HCT116 (cell line): ENCODE results near the gene RPS16. TPM values are rescaled to one million over a fixed set of nuclear protein-coding genes. Genes with fewer than 3 reads are reported as not detected.

ENCODE experiments used
- ATAC-seq: fragments of 200-7000 bp; cut with Tn5 transposase; 2 replicates; pipeline ENCODE4 v1.9.1; 2020; ENCODE audit warnings: mild to moderate bottlenecking, moderate library complexity
- BruUV-seq: library from RNA; stranded (reverse); fragments of 400-500 nt; replicated peaks from 2 replicates; lab custom pipeline; 2021; lab: Mats Ljungman, UMichigan
- CTCF ChIA-PET: fragments of 300-600 bp; sonication (Branson Sonifier 250); formaldehyde crosslinking; loops from one replicate; lab custom pipeline; 2021; ENCODE audit warnings: antibody characterized with exemption; lab: Charles Lee
- POLR2A ChIA-PET: fragments of 300-600, 350-600 bp; sonication (Branson Sonifier 250); formaldehyde crosslinking; loops from one replicate; lab custom pipeline; 2021; ENCODE audit warnings: antibody characterized with exemption; lab: Charles Lee
- RAD21 ChIA-PET, 2 experiments: fragments of 300-600 bp; sonication (Branson Sonifier 250); formaldehyde crosslinking; loops; one replicate each; lab custom pipeline; 2023; ENCODE audit warnings: low total read pairs in 2 of 2; ENCODE audit not compliant: uncharacterized antibody in 2 of 2, unreplicated experiment in 2 of 2, low non-redundant PET in 1 of 2; lab: Charles Lee
- DNase-seq: peaks from one replicate; pipeline ENCODE4 v3.0.0-alpha.2; 2010; ENCODE audit warnings: low read depth, low spot score
- H2AFZ ChIP-seq: fragments of 200-600 bp; shearing (Covaris generic), sonication (generic); 2 replicates; pipeline ENCODE4 v1.6.1; 2017; ENCODE audit warnings: low read depth, mixed run types, mixed read lengths, antibody characterized with exemption, low read length; ENCODE audit not compliant: poor library complexity, severe bottlenecking
- H3K27ac ChIP-seq: 2 replicates; pipeline ENCODE4 v1.5.1; 2012; ENCODE audit warnings: low read depth, low read length
- H3K27me3 ChIP-seq: fragments of 200-600 bp; sonication (generic); 2 replicates; pipeline ENCODE4 v1.6.1; 2016; ENCODE audit warnings: mixed run types, low read length, mixed read lengths; ENCODE audit not compliant: insufficient read depth
- H3K36me3 ChIP-seq, 2 experiments: fragments of 200-500 bp in 1 of 2; fragments of 200-600 bp in 1 of 2; sonication (Bioruptor generic) in 1 of 2; sonication (generic) in 1 of 2; 2 replicates each; pipeline versions ENCODE4 v1.5.1 to v1.6.1; 2014 to 2016; ENCODE audit warnings: low read length in 2 of 2, inconsistent platforms in 1 of 2, mixed read lengths in 1 of 2, mixed run types in 1 of 2; ENCODE audit not compliant: insufficient read depth in 2 of 2, control insufficient read depth in 1 of 2
- H3K4me1 ChIP-seq, 2 experiments: fragments of 200-600 bp in 1 of 2; sonication (generic) in 1 of 2; 2 replicates each; pipeline versions ENCODE4 v1.5.1 to v1.6.1; 2012 to 2017; ENCODE audit warnings: low read length in 2 of 2, inconsistent platforms in 1 of 2, mild to moderate bottlenecking in 1 of 2, mixed read lengths in 1 of 2, mixed run types in 1 of 2, moderate library complexity in 1 of 2; ENCODE audit not compliant: insufficient read depth in 2 of 2, control insufficient read depth in 1 of 2
- H3K4me2 ChIP-seq: fragments of 200-600 bp; sonication (generic); 2 replicates; pipeline ENCODE4 v1.6.1; 2017; ENCODE audit warnings: mixed run types, low read length, mixed read lengths
- H3K4me3 ChIP-seq, 2 experiments: fragments of 200-600 bp in 1 of 2; sonication (generic) in 1 of 2; replicated peaks in 1 of 2; 2 replicates each; pipeline ENCODE4 v1.5.1; 2011 to 2016; ENCODE audit warnings: low read length in 2 of 2, control low read depth in 1 of 2, low read depth in 1 of 2, mild to moderate bottlenecking in 1 of 2, mixed read lengths in 1 of 2, mixed run types in 1 of 2
- H3K79me2 ChIP-seq: fragments of 200-600 bp; sonication (generic); 2 replicates; pipeline ENCODE4 v1.6.1; 2017; ENCODE audit warnings: mild to moderate bottlenecking, mixed run types, low read length, moderate library complexity, mixed read lengths; ENCODE audit not compliant: insufficient read depth
- H3K9ac ChIP-seq: fragments of 200-600 bp; sonication (generic); 2 replicates; pipeline ENCODE4 v1.6.1; 2016; ENCODE audit warnings: low read length, mixed read lengths
- H3K9me2 ChIP-seq: fragments of 200-600 bp; sonication (generic), shearing (Covaris generic); 2 replicates; pipeline ENCODE4 v1.6.1; 2017; ENCODE audit warnings: mixed run types, mild to moderate bottlenecking, moderate library complexity; ENCODE audit not compliant: insufficient read depth
- H3K9me3 ChIP-seq, 2 experiments: fragments of 200-500 bp in 1 of 2; fragments of 200-600 bp in 1 of 2; sonication (Bioruptor generic) in 1 of 2; sonication (generic) in 1 of 2; 2 replicates each; pipeline ENCODE4 v1.6.1; 2014 to 2017; ENCODE audit warnings: low read length in 2 of 2, mixed read lengths in 2 of 2, inconsistent platforms in 1 of 2, low read depth in 1 of 2, mild to moderate bottlenecking in 1 of 2, mixed run types in 1 of 2, moderate library complexity in 1 of 2; ENCODE audit not compliant: control insufficient read depth in 1 of 2, insufficient read depth in 1 of 2
- H4K20me1 ChIP-seq: fragments of 200-600 bp; sonication (generic), shearing (Covaris generic); 2 replicates; pipeline ENCODE4 v1.6.1; 2017; ENCODE audit warnings: mixed run types, mild to moderate bottlenecking, moderate library complexity; ENCODE audit not compliant: insufficient read depth
- CBX3 ChIP-seq: IDR thresholded peaks from 2 replicates; pipeline ENCODE4 v1.6.1; 2012; ENCODE audit warnings: low read depth
- EGR1 ChIP-seq: IDR thresholded peaks from 2 replicates; pipeline ENCODE4 v1.6.1; 2012; ENCODE audit warnings: low read depth
- EZH2phosphoT487 ChIP-seq: fragments of 200-600 bp; IDR thresholded peaks from 2 replicates; pipeline ENCODE4 v1.6.1; 2018; ENCODE audit warnings: antibody characterized with exemption, borderline replicate concordance
- JUND ChIP-seq: IDR thresholded peaks from 2 replicates; pipeline ENCODE4 v1.6.1; 2012
- POLR2A ChIP-seq: IDR thresholded peaks from 2 replicates; pipeline ENCODE4 v1.7.0; 2011; ENCODE audit warnings: borderline replicate concordance; ENCODE audit not compliant: insufficient read depth, insufficient read length; ENCODE audit errors: extremely low read depth
- POLR2AphosphoS5 ChIP-seq: IDR thresholded peaks from 2 replicates; pipeline ENCODE4 v1.6.1; 2011; ENCODE audit warnings: mild to moderate bottlenecking, low read depth, low read length, moderate library complexity
- RAD21 ChIP-seq: IDR thresholded peaks from 2 replicates; pipeline ENCODE4 v1.6.1; 2012; ENCODE audit warnings: low read depth, mild to moderate bottlenecking
- SIN3A ChIP-seq: IDR thresholded peaks from 2 replicates; pipeline ENCODE4 v1.6.1; 2012; ENCODE audit warnings: low read depth
- SP1 ChIP-seq: IDR thresholded peaks from 2 replicates; pipeline ENCODE4 v1.6.1; 2012; ENCODE audit warnings: low read depth
- TCF7L2 ChIP-seq: IDR thresholded peaks from 2 replicates; pipeline ENCODE4 v1.7.0; 2011; ENCODE audit warnings: borderline replicate concordance, inconsistent platforms; ENCODE audit not compliant: insufficient read depth, insufficient read length; ENCODE audit errors: extremely low read depth
- intact Hi-C: fragments of 100-400 bp; cut with micrococcal nuclease; formaldehyde crosslinking; loops from 2 replicates; pipeline ENCODE4 v1.10.0; 2022
- total RNA-seq: library from RNA; stranded (reverse); gene quantifications from one replicate; pipeline ENCODE4 v1.2.1, GENCODE V29; 2021; ENCODE audit not compliant: unreplicated experiment
- TF ChIP-seq, protein P1 (sequence below): IDR thresholded peaks from 2 replicates; pipeline ENCODE4 v1.6.1; 2012
- TF ChIP-seq, protein P2 (sequence below): IDR thresholded peaks from 2 replicates; pipeline ENCODE4 v1.6.1; 2012; ENCODE audit warnings: low read depth
- TF ChIP-seq, protein P3 (sequence below): IDR thresholded peaks from 2 replicates; pipeline ENCODE4 v1.6.1; 2011; ENCODE audit warnings: mild to moderate bottlenecking, low read length, moderate library complexity; ENCODE audit not compliant: insufficient replicate concordance; ENCODE audit errors: extremely low read depth

The RPS16 gene
- total RNA-seq, 1 experiment from 2014 or later = 3,365 TPM

DNA sequence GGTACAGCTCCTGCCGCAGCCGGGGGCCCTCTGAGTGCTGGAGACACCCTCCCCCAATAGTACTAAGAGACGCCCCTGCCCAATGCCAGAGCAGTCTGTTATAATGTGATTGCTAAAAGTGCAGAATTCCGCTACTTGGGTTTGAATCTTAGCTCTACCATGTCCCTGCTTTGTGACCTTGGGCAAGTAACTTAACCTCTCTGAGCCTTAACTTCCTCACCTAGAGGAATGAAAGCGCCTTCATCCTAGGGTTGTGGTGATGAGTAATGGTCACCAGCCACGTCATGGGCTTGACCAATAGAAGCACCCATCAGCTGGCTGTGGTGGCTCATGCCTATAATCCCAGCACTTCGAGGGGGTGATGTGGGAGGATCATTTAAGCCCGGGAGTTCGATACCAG lies 16.7 kb downstream of the RPS16 start:
- ChIA-PET RAD21 (no interaction called here), POLR2A (interaction anchor here (1.3 to 3.4 kb wide), 3 partner anchors 8 to 17 kb away, joined by 3 to 17 read pairs (median 7); partner anchors contain the start of gene RPS16), CTCF (no interaction called here)
- no peak overlapping the region for H3K4me3 ChIP-seq
- H3K36me3 ChIP-seq = 0 out of 4 replicates have a peak, but pooled peaks cover 0 to 4% of the 10 kb centered on the region in 2 experiments
- H3K4me1 ChIP-seq = peaks cover 3 to 8% of the 10 kb centered on the region in 2 experiments; a peak in 3 of 4 replicates
- intact Hi-C loops = no loop called here
- no peaks in the 10 kb centered on the region for H4K20me1 ChIP-seq
- no TSS peak for BruUV-seq
- H3K27me3 ChIP-seq = no peaks in the 10 kb centered on the region
- no peak for TF ChIP-seq EZH2phosphoT487
- no peak for TF ChIP-seq EGR1
- TF ChIP-seq SIN3A = no peak
- no peak for TF ChIP-seq POLR2AphosphoS5
- TF ChIP-seq JUND = no peak
- no peak for TF ChIP-seq SP1
- TF ChIP-seq, protein P1, sequence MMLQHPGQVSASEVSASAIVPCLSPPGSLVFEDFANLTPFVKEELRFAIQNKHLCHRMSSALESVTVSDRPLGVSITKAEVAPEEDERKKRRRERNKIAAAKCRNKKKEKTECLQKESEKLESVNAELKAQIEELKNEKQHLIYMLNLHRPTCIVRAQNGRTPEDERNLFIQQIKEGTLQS = no peak
- no peak for TF ChIP-seq CBX3
- no peak for TF ChIP-seq RAD21
- TF ChIP-seq, protein P2, sequence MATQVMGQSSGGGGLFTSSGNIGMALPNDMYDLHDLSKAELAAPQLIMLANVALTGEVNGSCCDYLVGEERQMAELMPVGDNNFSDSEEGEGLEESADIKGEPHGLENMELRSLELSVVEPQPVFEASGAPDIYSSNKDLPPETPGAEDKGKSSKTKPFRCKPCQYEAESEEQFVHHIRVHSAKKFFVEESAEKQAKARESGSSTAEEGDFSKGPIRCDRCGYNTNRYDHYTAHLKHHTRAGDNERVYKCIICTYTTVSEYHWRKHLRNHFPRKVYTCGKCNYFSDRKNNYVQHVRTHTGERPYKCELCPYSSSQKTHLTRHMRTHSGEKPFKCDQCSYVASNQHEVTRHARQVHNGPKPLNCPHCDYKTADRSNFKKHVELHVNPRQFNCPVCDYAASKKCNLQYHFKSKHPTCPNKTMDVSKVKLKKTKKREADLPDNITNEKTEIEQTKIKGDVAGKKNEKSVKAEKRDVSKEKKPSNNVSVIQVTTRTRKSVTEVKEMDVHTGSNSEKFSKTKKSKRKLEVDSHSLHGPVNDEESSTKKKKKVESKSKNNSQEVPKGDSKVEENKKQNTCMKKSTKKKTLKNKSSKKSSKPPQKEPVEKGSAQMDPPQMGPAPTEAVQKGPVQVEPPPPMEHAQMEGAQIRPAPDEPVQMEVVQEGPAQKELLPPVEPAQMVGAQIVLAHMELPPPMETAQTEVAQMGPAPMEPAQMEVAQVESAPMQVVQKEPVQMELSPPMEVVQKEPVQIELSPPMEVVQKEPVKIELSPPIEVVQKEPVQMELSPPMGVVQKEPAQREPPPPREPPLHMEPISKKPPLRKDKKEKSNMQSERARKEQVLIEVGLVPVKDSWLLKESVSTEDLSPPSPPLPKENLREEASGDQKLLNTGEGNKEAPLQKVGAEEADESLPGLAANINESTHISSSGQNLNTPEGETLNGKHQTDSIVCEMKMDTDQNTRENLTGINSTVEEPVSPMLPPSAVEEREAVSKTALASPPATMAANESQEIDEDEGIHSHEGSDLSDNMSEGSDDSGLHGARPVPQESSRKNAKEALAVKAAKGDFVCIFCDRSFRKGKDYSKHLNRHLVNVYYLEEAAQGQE = no peak
- TF ChIP-seq, protein P3, sequence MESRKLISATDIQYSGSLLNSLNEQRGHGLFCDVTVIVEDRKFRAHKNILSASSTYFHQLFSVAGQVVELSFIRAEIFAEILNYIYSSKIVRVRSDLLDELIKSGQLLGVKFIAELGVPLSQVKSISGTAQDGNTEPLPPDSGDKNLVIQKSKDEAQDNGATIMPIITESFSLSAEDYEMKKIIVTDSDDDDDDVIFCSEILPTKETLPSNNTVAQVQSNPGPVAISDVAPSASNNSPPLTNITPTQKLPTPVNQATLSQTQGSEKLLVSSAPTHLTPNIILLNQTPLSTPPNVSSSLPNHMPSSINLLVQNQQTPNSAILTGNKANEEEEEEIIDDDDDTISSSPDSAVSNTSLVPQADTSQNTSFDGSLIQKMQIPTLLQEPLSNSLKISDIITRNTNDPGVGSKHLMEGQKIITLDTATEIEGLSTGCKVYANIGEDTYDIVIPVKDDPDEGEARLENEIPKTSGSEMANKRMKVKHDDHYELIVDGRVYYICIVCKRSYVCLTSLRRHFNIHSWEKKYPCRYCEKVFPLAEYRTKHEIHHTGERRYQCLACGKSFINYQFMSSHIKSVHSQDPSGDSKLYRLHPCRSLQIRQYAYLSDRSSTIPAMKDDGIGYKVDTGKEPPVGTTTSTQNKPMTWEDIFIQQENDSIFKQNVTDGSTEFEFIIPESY = no peak
- TF ChIP-seq POLR2A = no peak
- no peak for TF ChIP-seq TCF7L2
- H3K9ac ChIP-seq = no peak overlapping the region
- DNase-seq (no peak), ATAC-seq (no peak)
- H3K9me3 ChIP-seq = no peaks in the 10 kb centered on the region
- H3K79me2 ChIP-seq = no peaks in the 10 kb centered on the region
- no peak overlapping the region for H3K27ac ChIP-seq
- H3K9me2 ChIP-seq = no peaks in the 10 kb centered on the region
- H2AFZ ChIP-seq = no peak overlapping the region
- H3K4me2 ChIP-seq = no peak overlapping the region
